Measurements from ENCODE around the gene HDAC11.
"Not testable (repeated sequence)": the region's sequence is repeated elsewhere in the genome, so short reads cannot be mapped to it uniquely, and the experiment has no call there.

HDAC11 gene

DNA sequence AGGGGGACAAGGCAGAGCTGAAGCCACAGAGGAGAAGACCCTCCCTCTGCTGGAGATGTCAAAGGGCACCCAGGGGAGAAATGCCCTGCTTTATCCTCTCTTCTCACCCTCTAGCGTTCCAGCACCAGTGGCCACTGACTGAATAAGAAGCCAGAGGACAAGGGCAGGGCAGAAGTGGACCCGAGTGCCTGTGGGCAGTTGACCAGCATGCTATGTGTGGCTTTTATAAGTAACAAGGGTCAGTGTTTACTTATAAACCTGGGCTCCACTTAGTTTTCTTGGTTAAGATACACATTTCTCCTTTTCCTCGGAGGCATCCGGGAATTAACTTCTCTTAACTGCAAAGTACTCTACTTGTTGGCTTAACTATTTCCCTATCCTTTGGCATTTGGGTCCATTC is 13.3 kb upstream of the HDAC11 start:
- in situ Hi-C loops (cut with MboI; ENCODE audit: low sequenced_read_pairs): no loop called here

DNA sequence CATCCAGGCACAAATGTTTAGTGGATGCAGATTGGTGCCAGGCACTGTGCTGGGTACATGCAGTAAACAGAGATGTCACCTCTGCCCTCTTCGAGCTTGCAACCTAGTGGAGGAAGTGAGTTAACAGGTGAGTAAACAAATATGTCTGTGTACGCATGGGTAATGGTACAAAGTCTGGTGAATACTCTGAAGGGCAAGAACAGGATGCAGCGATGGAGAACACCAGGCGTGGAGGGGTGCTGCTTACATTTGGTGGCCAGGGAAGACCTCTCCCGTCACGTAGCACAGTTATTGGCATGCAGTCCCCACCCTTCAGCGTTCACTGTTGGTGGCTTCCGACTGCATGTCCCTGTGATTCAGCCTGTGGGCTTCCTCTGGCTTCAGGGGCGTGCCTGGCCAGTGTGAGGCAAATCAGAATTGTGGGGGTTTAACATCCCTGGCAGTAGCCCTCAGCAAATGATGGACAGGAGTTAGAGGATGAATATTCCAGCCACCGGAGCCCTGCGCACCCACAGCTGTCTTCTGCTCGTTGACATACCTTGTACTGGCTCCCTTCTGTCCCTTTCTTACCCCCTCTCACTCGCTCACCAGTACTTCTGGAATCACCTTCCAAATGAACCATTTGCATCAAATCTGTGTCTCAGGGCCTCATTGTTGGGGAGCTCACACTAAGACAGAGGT is 9.1 kb upstream of the HDAC11 start:
- in situ Hi-C loops (cut with MboI; ENCODE audit: low sequenced_read_pairs): no loop called here

- in situ Hi-C loops (cut with MboI; ENCODE audit: low sequenced_read_pairs): no loop called here
Observed at GRCh38 chr3:13472286-13472685, 7.8 kb upstream of the HDAC11 start.

DNA sequence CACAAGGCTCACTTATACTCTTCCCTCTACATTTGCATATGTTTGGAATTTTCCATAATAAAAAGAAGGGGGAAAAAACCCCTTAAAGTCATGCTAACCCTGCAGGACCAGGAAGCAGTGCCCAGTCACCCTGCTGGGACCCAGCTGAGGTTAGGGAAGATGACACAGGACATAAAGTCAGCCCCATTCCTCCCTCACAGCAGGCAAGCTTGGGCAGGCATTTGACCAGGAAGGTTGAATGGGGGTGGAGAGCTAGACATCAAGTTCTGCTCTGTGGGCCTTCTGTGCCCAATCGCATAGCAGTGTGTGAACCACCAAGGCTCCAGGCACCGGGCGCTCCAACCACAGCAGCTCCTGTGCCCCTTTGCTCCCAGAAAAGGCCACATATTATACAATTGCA is 7.1 kb upstream of the HDAC11 start:
- in situ Hi-C loops (cut with MboI; ENCODE audit: low sequenced_read_pairs): no loop called here

- in situ Hi-C loops (cut with MboI; ENCODE audit: low sequenced_read_pairs): no loop called here
Observed at GRCh38 chr3:13474021-13474420, 6.1 kb upstream of the HDAC11 start.

DNA sequence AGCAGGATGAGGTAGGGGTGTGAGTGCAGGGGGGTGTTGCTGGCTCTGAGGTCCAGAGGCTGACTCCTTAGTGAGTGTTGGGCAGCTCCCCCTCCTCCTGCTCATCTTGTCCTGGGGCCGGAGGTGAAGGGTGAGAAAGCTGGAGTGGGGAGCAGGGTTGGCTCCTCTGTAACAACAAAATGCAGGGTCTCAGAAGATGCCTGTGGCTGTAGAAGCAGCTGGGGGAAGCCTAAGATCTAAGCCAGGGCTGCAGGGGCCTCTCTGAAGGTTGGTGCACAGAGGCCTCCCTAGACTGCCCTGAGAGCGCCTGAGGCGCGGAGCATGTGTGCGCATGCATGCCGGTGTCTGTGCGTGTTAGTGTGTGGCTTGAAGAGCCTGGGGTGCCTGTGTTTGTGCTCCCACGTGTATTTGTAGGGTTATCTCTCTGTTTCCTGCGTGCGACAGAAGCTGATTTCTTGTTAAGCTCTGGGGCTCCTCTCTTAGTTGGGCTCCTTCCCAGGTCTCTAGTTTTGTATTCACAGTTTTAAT is 5.3 kb upstream of the HDAC11 start:
- in situ Hi-C loops (cut with MboI; ENCODE audit: low sequenced_read_pairs): no loop called here

DNA sequence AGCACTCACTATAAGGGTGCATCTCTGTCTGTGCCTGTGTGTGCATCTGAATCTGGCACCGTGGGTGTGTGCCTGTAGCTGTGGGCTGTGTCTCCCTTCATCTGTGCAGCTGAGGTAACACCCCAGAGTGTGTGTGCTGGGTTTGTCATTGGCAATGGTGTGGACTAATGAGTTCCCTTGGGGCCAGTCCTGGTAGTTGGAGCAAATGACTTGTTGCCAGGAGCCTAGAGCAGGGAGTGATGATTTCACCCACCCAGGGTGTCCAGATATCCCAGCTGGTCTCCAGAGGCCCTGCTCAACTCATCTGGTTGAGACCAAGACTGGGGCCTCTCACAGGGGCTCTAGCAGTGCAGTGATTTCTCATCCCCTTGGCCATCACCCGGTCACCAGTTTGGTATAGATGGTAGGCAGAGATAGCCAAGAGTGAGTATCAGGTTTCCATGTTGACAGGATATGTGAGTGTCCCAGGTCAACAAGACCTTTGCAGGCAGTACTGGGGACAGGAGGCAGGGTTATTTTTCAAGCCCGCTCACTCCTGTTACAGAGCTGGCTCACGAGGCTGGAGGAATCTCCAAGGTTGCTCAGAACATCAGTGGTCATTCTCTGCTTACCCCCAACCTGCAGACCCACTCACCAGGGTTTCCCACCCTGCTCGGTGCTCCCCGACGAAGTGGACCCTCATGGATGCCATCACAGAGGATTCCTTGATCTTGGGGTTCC is 4.1 kb upstream of the HDAC11 start:
- in situ Hi-C loops (cut with MboI; ENCODE audit: low sequenced_read_pairs): no loop called here

GRCh38 chr3:13477943-13478342 is 2.2 kb upstream of the HDAC11 start:
- in situ Hi-C loops (cut with MboI; ENCODE audit: low sequenced_read_pairs): no loop called here

- in situ Hi-C loops (cut with MboI; ENCODE audit: low sequenced_read_pairs): no loop called here
Observed at GRCh38 chr3:13479332-13479581, 849 bp upstream of the HDAC11 start.

DNA sequence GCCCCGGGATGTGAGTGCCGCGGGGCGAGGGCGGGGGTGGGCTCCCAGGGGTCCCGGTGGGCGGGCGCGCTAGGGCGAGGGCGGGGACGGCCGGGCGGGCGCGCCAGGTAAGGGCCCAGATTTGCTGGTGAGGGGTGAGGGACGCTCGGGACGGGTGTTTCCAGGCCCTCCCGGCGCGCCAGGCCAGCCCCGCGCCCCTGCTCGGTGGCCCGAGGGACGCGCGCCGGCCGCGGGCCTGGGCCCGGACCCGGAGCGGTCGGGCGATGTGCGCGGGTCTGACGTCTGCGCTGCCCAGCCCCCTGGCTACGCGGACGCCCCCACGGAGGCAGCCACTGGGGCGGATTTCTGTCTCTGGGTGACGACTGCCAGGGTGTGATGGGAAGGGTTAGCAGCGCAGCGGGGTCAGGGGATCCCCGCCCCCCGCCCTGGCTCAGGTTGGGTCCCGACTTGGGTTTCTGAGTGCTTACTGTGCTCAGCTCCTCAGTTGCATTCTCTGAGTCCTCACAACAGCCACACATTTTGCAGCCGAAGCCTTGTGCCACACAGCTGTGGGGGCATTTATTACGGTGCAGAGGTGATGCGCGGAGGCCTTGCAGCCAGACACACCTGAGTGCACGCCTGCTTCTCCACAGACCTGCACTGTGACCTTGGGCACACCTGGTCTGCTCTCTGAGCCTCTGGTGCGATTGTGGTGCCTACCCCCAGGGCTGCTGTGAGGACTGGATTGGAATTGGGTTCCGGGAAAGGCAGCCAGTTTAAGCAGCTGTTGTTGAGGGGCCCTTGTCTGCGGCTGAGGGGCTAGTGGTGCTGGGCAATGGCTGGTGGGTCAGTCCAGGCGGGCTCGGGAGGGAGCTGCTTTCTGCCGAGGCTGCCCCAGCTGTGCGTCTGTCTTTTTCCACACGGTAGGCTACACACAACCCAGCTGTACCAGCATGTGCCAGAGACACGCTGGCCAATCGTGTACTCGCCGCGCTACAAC is 523 bp downstream of the HDAC11 start:
- in situ Hi-C loops (cut with MboI; ENCODE audit: low sequenced_read_pairs): no loop called here

DNA sequence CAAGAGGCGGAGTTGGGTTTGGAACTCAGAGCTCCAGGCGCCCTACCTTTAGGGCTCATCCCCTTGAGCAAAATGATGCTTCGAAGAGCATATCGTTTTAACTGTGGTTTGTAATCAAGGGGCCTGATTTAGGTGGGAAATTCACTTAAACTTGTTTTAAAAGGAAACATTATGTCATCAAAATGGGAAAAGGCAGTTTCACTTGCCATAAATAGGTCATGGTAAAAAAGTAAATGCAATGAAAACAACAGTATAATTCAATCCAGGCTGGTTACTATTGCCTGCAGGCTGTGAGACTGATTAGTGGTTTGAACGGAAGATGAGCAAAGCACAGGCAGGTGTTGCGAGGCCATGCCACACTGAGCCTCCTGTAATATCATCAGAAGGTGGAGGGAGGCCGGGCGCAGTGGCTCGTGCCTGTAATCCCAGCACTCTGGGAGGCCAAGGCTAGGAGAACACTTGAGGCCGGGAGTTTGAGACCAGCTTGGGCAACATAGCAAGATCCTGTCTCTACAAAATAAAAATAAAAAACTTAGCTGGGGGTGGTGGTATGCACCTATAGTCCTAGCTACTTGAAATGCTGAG is 2.1 kb downstream of the HDAC11 start:
- in situ Hi-C loops (cut with MboI; ENCODE audit: low sequenced_read_pairs): no loop called here

- in situ Hi-C loops (cut with MboI; ENCODE audit: low sequenced_read_pairs): no loop called here
Observed at GRCh38 chr3:13483286-13483685, 3.2 kb downstream of the HDAC11 start.

DNA sequence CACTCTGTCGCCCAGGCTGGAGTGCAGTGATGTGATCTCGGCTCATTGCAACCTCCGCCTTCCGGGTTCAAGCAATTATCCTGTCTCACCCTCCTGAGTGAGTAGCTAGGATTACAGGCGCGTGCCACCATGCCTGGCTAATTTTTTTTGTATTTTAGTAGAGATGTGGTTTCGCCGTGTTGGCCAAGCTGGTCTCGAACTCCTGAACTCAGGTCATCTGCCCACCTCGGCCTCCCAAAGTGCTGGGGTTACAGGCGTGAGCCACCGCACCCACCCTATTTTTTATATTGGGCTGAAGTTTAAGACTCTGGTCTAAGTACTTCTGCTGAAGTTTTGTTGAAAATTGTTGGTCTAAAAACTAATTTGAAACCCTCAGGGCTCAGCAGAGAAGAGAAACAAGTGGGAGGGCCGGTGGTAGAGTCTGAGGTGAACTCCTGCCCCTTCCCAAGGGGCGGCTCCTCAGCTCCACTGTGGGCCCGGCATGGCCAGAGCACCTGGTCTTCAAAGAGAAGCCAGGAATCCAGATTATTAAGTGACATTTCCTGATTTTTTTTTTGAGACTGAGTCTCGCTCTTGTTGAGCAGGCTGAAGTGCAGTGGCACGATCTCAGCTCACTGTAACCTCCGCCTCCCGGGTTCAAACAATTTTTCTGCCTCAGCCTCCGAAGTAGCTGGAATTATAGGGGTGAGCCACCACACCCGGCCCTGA is 4.0 kb downstream of the HDAC11 start:
- in situ Hi-C loops (cut with MboI; ENCODE audit: low sequenced_read_pairs): no loop called here

DNA sequence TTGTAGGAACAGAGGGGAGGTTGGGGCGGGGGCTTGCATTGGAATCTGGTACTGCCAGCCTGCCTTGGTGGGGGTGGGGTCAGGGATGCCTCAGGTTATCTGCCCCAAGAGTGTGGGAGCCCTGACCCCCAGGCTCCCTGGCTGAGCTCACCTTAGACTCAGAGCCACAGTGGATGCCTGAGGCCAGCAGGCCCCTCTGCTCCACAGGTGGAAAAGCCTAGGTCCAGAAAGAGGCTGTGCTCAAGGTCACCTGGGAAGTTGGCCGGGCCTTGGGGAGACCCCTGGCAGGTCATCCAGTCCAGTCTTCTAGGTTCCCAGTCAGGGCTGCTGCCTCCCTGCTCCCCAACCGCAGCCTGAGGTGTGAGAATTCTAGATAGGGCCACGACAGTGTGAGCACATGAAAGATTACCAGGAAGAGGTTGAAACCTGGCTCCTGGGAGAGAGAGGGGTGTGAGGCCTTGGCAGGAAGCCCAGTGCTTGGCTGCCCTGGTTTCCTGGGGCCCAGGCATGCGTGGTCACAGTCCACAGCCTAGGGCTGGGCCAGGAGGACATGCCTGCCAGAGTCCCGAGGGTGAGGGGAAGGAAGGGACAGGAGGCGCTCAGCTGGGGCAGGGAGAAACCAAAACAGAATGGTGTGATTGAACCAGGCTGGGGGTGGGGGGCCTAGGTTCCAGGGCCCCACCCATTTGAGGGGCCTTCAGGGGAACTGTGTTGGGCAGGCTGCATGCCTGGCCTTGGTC is 4.9 kb downstream of the HDAC11 start:
- in situ Hi-C loops (cut with MboI; ENCODE audit: low sequenced_read_pairs): no loop called here

DNA sequence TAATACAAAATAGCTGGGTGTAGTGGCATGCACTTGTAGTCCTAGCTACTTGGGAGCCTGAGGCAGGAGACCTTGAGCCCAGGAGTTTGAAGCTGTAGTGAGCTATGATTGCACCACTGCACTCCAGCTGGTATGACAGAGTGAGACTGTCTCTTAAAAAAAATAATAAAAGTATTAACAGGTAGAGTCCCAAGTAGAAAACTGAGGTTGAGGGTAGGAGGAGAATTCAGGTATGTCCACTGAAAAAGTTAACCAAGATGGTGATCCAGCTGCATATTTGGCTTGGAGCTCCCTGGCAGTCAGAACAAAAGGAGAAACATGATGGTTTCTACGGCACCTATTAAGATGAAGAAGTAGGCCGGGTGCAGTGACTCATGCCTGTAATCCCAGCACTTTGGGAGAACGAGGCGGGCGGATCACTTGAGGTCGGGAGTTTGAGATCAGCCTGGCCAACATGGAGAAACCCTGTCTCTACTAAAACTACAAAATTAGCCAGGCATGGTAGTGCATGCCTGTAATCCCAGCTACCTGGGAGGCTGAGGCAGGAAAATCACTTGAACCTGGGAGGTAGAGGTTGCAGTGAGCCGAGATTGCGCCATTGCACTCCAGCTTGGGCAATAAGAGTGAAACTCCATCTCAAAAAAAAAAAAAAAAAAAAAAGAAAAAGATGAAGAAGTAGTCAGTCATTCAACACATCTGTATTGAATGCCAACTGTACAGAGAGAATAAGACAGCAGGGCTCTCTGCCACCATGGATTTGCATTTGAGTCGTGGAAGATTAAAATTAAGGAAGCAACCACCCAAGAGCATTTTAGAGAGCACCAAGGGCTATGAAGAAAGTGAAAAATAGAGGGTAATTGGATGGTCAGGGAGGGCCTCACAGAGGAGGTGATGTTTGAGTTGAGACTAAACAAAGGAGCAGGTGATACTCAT is 5.8 kb downstream of the HDAC11 start:
- in situ Hi-C loops (cut with MboI; ENCODE audit: low sequenced_read_pairs): not testable (repeated sequence)

DNA sequence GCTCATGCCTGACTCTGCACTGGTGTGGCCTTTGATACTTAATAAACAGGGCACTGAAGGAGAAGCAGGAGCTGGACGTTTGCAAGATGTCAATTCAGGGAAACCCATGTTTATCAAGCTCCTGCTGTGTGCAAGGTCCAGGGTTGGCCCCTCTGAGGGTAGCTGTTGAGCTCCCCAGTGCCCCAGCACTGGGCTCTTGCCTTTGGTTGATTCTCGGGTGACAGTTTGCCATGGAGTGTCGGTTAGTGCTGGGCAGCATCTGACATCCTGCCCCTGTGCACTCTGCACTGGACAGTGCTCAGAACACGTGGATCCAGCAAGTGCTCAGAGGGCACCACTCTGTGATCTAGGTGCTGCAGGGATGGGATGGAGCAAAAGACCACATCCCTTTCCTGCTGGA is 7.3 kb downstream of the HDAC11 start:
- in situ Hi-C loops (cut with MboI; ENCODE audit: low sequenced_read_pairs): no loop called here

- in situ Hi-C loops (cut with MboI; ENCODE audit: low sequenced_read_pairs): no loop called here
Observed at GRCh38 chr3:13491206-13491974, 11.3 kb downstream of the HDAC11 start.

- in situ Hi-C loops (cut with MboI; ENCODE audit: low sequenced_read_pairs): no loop called here
Observed at GRCh38 chr3:13492048-13492447, 11.9 kb downstream of the HDAC11 start.

Data from hTERT RPE-1 (cell line).